ENCODE results near the gene SHMT1.

SHMT1 gene

GRCh38 chr17:18281788-18282187, 81.6 kb downstream of the SHMT1 start:
- DNase-seq (ENCODE audit: low read depth), result no peak

GRCh38 chr17:18280766-18281371, 82.5 kb downstream of the SHMT1 start:
- no peak for DNase-seq (ENCODE audit: low read depth)

GRCh38 chr17:18280249-18280648, 83.1 kb downstream of the SHMT1 start:
- DNase-seq (ENCODE audit: low read depth), result no peak

- no peak for DNase-seq (ENCODE audit: low read depth)
Observed at GRCh38 chr17:18278867-18279266, 84.5 kb downstream of the SHMT1 start.

Measured in activated gamma-delta T cell treated with anti-CD3 and anti-CD28 coated beads, Interleukin-2, amount 50 U/mL, for 16 hours (primary cell).